ENCODE results near the gene ENTPD2.

- TF ChIP-seq, protein P1, sequence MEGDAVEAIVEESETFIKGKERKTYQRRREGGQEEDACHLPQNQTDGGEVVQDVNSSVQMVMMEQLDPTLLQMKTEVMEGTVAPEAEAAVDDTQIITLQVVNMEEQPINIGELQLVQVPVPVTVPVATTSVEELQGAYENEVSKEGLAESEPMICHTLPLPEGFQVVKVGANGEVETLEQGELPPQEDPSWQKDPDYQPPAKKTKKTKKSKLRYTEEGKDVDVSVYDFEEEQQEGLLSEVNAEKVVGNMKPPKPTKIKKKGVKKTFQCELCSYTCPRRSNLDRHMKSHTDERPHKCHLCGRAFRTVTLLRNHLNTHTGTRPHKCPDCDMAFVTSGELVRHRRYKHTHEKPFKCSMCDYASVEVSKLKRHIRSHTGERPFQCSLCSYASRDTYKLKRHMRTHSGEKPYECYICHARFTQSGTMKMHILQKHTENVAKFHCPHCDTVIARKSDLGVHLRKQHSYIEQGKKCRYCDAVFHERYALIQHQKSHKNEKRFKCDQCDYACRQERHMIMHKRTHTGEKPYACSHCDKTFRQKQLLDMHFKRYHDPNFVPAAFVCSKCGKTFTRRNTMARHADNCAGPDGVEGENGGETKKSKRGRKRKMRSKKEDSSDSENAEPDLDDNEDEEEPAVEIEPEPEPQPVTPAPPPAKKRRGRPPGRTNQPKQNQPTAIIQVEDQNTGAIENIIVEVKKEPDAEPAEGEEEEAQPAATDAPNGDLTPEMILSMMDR (IDR thresholded peaks at IDR 0.05), result no peak
- TF ChIP-seq POLR2A (IDR thresholded peaks at IDR 0.05), result no peak
Measured at GRCh38 chr9:137085920-137086530, 32.2 kb upstream of the ENTPD2 start.
